HEK293 (cell line): Measurements from ENCODE around the gene MCRIP1.
A peak's percentile ranks its signal among the peaks of the same experiment; 100 is the strongest.

Source experiments
- EGR2 ChIP-seq: fragments of 450-650 bp; formaldehyde crosslinking; IDR thresholded peaks from 2 replicates; pipeline ENCODE4 v1.5.1; 2016; ENCODE audit warnings: low read depth, missing biosample characterization, missing genetic modification characterization
- GLI2 ChIP-seq: fragments of 450-650 bp; formaldehyde crosslinking; IDR thresholded peaks from 2 replicates; pipeline ENCODE4; 2017; ENCODE audit warnings: missing biosample characterization, missing genetic modification characterization, low read depth, borderline replicate concordance
- KLF10 ChIP-seq: fragments of 450-650 bp; IDR thresholded peaks from 2 replicates; pipeline ENCODE4 v1.5.1; 2018; ENCODE audit warnings: missing biosample characterization, mild to moderate bottlenecking, missing genetic modification characterization
- SP2 ChIP-seq: fragments of 450-650 bp; formaldehyde crosslinking; IDR thresholded peaks from 2 replicates; pipeline ENCODE4 v1.5.1; 2016; ENCODE audit warnings: missing biosample characterization, missing genetic modification characterization
- ZFP3 ChIP-seq: fragments of 450-650 bp; formaldehyde crosslinking; IDR thresholded peaks from 2 replicates; pipeline ENCODE4 v1.5.1; 2016; ENCODE audit warnings: low read depth, missing biosample characterization, missing genetic modification characterization
- ZFP37 ChIP-seq: fragments of 450-650 bp; formaldehyde crosslinking; IDR thresholded peaks from 2 replicates; pipeline ENCODE4 v1.5.1; 2016; ENCODE audit warnings: missing biosample characterization, missing genetic modification characterization
- ZIC2 ChIP-seq: fragments of 450-650 bp; formaldehyde crosslinking; IDR thresholded peaks from 2 replicates; pipeline ENCODE4 v1.5.1; 2016; ENCODE audit warnings: missing biosample characterization, missing genetic modification characterization
- ZNF10 ChIP-seq: fragments of 450-650 bp; formaldehyde crosslinking; IDR thresholded peaks from 2 replicates; pipeline ENCODE4 v1.5.1; 2017; ENCODE audit warnings: missing biosample characterization, missing genetic modification characterization
- ZNF112 ChIP-seq: fragments of 450-650 bp; formaldehyde crosslinking; IDR thresholded peaks from 2 replicates; pipeline ENCODE4 v1.5.0; 2017; ENCODE audit warnings: missing biosample characterization, missing genetic modification characterization
- ZNF114 ChIP-seq: fragments of 450-650 bp; formaldehyde crosslinking; IDR thresholded peaks from 2 replicates; pipeline ENCODE4 v1.5.0; 2017; ENCODE audit warnings: missing biosample characterization, missing genetic modification characterization
- ZNF202 ChIP-seq: fragments of 450-650 bp; formaldehyde crosslinking; IDR thresholded peaks from 2 replicates; pipeline ENCODE4 v1.5.1; 2016; ENCODE audit warnings: missing biosample characterization, missing genetic modification characterization, borderline replicate concordance
- ZNF221 ChIP-seq: fragments of 450-650 bp; formaldehyde crosslinking; IDR thresholded peaks from 2 replicates; pipeline ENCODE4 v1.5.1; 2017; ENCODE audit warnings: missing biosample characterization, missing genetic modification characterization, borderline replicate concordance
- ZNF311 ChIP-seq: fragments of 450-650 bp; formaldehyde crosslinking; IDR thresholded peaks from 2 replicates; pipeline ENCODE4 v1.5.1; 2017; ENCODE audit warnings: missing biosample characterization, missing genetic modification characterization, borderline replicate concordance
- ZNF324 ChIP-seq: fragments of 450-650 bp; formaldehyde crosslinking; IDR thresholded peaks from 2 replicates; pipeline ENCODE4 v1.5.1; 2016; ENCODE audit warnings: missing biosample characterization, missing genetic modification characterization
- ZNF391 ChIP-seq: fragments of 450-650 bp; formaldehyde crosslinking; IDR thresholded peaks from 2 replicates; pipeline ENCODE4 v1.5.1; 2016; ENCODE audit warnings: low read depth, missing biosample characterization, missing genetic modification characterization, borderline replicate concordance
- ZNF48 ChIP-seq: fragments of 450-650 bp; formaldehyde crosslinking; IDR thresholded peaks from 2 replicates; pipeline ENCODE4 v1.5.1; 2016; ENCODE audit warnings: missing biosample characterization, missing genetic modification characterization
- ZNF501 ChIP-seq: fragments of 450-650 bp; formaldehyde crosslinking; IDR thresholded peaks from 2 replicates; pipeline ENCODE4 v1.5.1; 2016; ENCODE audit warnings: missing biosample characterization, missing genetic modification characterization
- ZNF561 ChIP-seq: fragments of 450-650 bp; IDR thresholded peaks from 2 replicates; pipeline ENCODE4 v1.5.1; 2018; ENCODE audit warnings: missing biosample characterization, missing genetic modification characterization, borderline replicate concordance
- ZNF621 ChIP-seq: fragments of 450-650 bp; formaldehyde crosslinking; IDR thresholded peaks from 2 replicates; pipeline ENCODE4 v1.5.1; 2017; ENCODE audit warnings: missing biosample characterization, missing genetic modification characterization
- ZNF654 ChIP-seq: fragments of 450-650 bp; formaldehyde crosslinking; IDR thresholded peaks from 2 replicates; pipeline ENCODE4 v1.5.1; 2016; ENCODE audit warnings: low read depth, missing biosample characterization, missing genetic modification characterization
- ZNF658 ChIP-seq: fragments of 450-650 bp; formaldehyde crosslinking; IDR thresholded peaks from 2 replicates; pipeline ENCODE4; 2016; ENCODE audit warnings: missing biosample characterization, missing genetic modification characterization
- ZNF660 ChIP-seq: fragments of 450-650 bp; IDR thresholded peaks from 2 replicates; pipeline ENCODE4 v1.5.1; 2018; ENCODE audit warnings: missing biosample characterization, mild to moderate bottlenecking, missing genetic modification characterization
- ZNF677 ChIP-seq: fragments of 450-650 bp; IDR thresholded peaks from 2 replicates; pipeline ENCODE4 v1.5.0; 2018; ENCODE audit warnings: missing biosample characterization, mild to moderate bottlenecking, missing genetic modification characterization, moderate library complexity
- ZNF76 ChIP-seq: fragments of 450-650 bp; formaldehyde crosslinking; IDR thresholded peaks from 2 replicates; pipeline ENCODE4; 2016; ENCODE audit warnings: low read depth, missing biosample characterization, missing genetic modification characterization, borderline replicate concordance
- ZNF768 ChIP-seq: fragments of 450-650 bp; formaldehyde crosslinking; IDR thresholded peaks from 2 replicates; pipeline ENCODE4 v1.5.1; 2018; ENCODE audit warnings: missing biosample characterization, mild to moderate bottlenecking, missing genetic modification characterization
- ZNF830 ChIP-seq: fragments of 450-650 bp; IDR thresholded peaks from 2 replicates; pipeline ENCODE4 v1.5.0; 2018; ENCODE audit warnings: missing biosample characterization, missing genetic modification characterization, low read depth, mild to moderate bottlenecking, moderate library complexity
- ZSCAN30 ChIP-seq: fragments of 450-650 bp; IDR thresholded peaks from 2 replicates; pipeline ENCODE4 v1.5.1; 2018; ENCODE audit warnings: missing biosample characterization, mild to moderate bottlenecking, missing genetic modification characterization, moderate library complexity
- ZXDB ChIP-seq: fragments of 450-650 bp; formaldehyde crosslinking; IDR thresholded peaks from 2 replicates; pipeline ENCODE4 v1.5.1; 2016; ENCODE audit warnings: missing biosample characterization, missing genetic modification characterization
- TF ChIP-seq, protein P1 (sequence below): sonication (generic); formaldehyde crosslinking; IDR thresholded peaks from 2 replicates; pipeline ENCODE4 v1.8.1; 2022; ENCODE audit warnings: mild to moderate bottlenecking, moderate library complexity, missing genetic modification reagents
- TF ChIP-seq, protein P2 (sequence below): fragments of 450-650 bp; formaldehyde crosslinking; IDR thresholded peaks from 2 replicates; pipeline ENCODE4 v1.5.1; 2016; ENCODE audit warnings: missing biosample characterization, missing genetic modification characterization, low read depth
- TF ChIP-seq, protein P3 (sequence below): fragments of 450-650 bp; formaldehyde crosslinking; optimal IDR thresholded peaks from 2 replicates; pipeline ENCODE3; 2016; ENCODE audit warnings: missing biosample characterization, mild to moderate bottlenecking, missing genetic modification characterization
- TF ChIP-seq, protein P4 (sequence below): fragments of 450-650 bp; formaldehyde crosslinking; IDR thresholded peaks from 2 replicates; pipeline ENCODE4 v1.5.1; 2016; ENCODE audit warnings: missing biosample characterization, missing genetic modification characterization
- TF ChIP-seq, protein P5 (sequence below): fragments of 450-650 bp; formaldehyde crosslinking; IDR thresholded peaks from 2 replicates; pipeline ENCODE4 v1.5.1; 2016; ENCODE audit warnings: missing biosample characterization, missing genetic modification characterization, low read depth

MCRIP1 gene

DNA sequence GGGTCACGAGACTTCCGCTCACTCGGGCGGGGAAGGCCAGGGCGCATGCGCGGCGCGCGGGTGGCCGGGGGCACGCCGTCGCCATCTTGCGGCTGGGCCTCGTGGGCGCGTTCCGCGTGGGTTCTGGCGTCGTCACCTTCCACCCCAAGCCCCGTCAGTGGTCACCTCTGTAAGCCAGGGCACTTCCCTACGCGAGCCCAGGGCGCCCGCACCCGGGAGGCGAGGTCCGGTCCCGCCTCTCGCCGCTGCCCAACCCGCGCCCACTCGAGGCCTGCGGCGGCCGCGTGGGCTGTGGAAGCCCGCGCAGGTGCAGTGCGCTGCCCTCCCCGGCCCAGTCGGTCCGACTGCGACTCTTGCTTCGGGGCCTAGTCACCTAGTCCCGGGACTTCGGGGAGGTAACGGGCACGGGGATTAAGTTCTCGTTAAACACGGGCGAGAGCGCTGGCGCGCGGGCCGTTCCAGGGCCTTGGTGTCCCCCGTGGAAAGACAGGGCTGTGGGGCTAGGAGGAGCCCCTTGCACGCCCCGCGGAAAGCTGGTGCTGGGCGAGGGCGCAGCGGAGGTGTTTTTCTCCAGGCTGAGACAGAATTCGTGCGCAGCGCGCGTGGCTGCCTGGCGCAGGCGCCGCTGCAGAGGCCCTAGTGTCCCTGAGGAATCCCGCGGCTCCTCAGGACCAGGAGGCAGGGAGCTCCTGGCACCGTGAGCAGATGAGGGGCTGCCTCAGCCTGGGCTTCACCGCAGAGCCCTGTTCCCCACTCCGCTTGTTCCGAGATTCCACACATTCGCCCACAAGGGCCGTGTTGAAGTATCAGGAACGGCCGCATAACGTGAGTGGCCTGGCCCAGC, 38.5 kb upstream of the MCRIP1 start (continued):
- 0 out of 2 replicates have a peak, but pooled peaks have one; percentile 14 for TF ChIP-seq ZFP37 (tag by site-specific recombination)
- no peak; the same call in 1 of the 2 replicates for TF ChIP-seq GLI2 (tag by site-specific recombination)
- no peak for TF ChIP-seq ZNF311 (tag by site-specific recombination)
- TF ChIP-seq ZNF561 (tag by site-specific recombination) = no peak; the same call in none of the 2 replicates
- TF ChIP-seq ZNF391 (tag by site-specific recombination) = peak; percentile 78
- TF ChIP-seq, protein P1, sequence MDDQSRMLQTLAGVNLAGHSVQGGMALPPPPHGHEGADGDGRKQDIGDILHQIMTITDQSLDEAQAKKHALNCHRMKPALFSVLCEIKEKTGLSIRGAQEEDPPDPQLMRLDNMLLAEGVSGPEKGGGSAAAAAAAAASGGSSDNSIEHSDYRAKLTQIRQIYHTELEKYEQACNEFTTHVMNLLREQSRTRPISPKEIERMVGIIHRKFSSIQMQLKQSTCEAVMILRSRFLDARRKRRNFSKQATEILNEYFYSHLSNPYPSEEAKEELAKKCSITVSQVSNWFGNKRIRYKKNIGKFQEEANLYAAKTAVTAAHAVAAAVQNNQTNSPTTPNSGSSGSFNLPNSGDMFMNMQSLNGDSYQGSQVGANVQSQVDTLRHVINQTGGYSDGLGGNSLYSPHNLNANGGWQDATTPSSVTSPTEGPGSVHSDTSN (CRISPR knock-in tag) = peak; percentile 67; the same call in 1 of the 2 replicates
- TF ChIP-seq ZFP3 (tag by site-specific recombination) = no peak
- TF ChIP-seq ZSCAN30 (tag by site-specific recombination) = peak; percentile 49; the same call in 1 of the 2 replicates
- TF ChIP-seq, protein P2, sequence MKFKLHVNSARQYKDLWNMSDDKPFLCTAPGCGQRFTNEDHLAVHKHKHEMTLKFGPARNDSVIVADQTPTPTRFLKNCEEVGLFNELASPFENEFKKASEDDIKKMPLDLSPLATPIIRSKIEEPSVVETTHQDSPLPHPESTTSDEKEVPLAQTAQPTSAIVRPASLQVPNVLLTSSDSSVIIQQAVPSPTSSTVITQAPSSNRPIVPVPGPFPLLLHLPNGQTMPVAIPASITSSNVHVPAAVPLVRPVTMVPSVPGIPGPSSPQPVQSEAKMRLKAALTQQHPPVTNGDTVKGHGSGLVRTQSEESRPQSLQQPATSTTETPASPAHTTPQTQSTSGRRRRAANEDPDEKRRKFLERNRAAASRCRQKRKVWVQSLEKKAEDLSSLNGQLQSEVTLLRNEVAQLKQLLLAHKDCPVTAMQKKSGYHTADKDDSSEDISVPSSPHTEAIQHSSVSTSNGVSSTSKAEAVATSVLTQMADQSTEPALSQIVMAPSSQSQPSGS (tag by site-specific recombination) = no peak
- TF ChIP-seq ZNF501 (tag by site-specific recombination) = no peak
- peak; percentile 77 for TF ChIP-seq ZNF76
- TF ChIP-seq ZIC2 (tag by site-specific recombination) = no peak
- TF ChIP-seq SP2 (tag by site-specific recombination) = peak; percentile 73; the same call in 1 of the 2 replicates
- peak; percentile 82 for TF ChIP-seq KLF10 (tag by site-specific recombination)
- no peak for TF ChIP-seq ZNF48
- TF ChIP-seq, protein P3, sequence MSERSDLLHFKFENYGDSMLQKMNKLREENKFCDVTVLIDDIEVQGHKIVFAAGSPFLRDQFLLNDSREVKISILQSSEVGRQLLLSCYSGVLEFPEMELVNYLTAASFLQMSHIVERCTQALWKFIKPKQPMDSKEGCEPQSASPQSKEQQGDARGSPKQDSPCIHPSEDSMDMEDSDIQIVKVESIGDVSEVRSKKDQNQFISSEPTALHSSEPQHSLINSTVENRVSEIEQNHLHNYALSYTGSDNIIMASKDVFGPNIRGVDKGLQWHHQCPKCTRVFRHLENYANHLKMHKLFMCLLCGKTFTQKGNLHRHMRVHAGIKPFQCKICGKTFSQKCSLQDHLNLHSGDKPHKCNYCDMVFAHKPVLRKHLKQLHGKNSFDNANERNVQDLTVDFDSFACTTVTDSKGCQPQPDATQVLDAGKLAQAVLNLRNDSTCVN (tag by site-specific recombination) = peak; percentile 92
- TF ChIP-seq ZNF660 (tag by site-specific recombination) = peak; percentile 70
- no peak for TF ChIP-seq ZNF324 (tag by site-specific recombination)
- TF ChIP-seq ZNF768 (tag by site-specific recombination) = 0 out of 2 replicates have a peak, but pooled peaks have one; percentile 29
- TF ChIP-seq, protein P4, sequence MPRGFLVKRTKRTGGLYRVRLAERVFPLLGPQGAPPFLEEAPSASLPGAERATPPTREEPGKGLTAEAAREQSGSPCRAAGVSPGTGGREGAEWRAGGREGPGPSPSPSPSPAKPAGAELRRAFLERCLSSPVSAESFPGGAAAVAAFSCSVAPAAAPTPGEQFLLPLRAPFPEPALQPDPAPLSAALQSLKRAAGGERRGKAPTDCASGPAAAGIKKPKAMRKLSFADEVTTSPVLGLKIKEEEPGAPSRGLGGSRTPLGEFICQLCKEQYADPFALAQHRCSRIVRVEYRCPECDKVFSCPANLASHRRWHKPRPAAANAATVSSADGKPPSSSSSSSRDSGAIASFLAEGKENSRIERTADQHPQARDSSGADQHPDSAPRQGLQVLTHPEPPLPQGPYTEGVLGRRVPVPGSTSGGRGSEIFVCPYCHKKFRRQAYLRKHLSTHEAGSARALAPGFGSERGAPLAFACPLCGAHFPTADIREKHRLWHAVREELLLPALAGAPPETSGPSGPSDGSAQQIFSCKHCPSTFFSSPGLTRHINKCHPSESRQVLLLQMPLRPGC (tag by site-specific recombination) = peak; percentile 66
- TF ChIP-seq, protein P5, sequence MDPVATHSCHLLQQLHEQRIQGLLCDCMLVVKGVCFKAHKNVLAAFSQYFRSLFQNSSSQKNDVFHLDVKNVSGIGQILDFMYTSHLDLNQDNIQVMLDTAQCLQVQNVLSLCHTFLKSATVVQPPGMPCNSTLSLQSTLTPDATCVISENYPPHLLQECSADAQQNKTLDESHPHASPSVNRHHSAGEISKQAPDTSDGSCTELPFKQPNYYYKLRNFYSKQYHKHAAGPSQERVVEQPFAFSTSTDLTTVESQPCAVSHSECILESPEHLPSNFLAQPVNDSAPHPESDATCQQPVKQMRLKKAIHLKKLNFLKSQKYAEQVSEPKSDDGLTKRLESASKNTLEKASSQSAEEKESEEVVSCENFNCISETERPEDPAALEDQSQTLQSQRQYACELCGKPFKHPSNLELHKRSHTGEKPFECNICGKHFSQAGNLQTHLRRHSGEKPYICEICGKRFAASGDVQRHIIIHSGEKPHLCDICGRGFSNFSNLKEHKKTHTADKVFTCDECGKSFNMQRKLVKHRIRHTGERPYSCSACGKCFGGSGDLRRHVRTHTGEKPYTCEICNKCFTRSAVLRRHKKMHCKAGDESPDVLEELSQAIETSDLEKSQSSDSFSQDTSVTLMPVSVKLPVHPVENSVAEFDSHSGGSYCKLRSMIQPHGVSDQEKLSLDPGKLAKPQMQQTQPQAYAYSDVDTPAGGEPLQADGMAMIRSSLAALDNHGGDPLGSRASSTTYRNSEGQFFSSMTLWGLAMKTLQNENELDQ (tag by site-specific recombination) = no peak
- TF ChIP-seq ZNF202 (tag by site-specific recombination) = no peak
- TF ChIP-seq ZNF112 (tag by site-specific recombination) = no peak
- no peak for TF ChIP-seq ZNF221 (tag by site-specific recombination)
- peak; percentile 68 for TF ChIP-seq ZNF677 (tag by site-specific recombination)
- peak; percentile 34 for TF ChIP-seq ZXDB (tag by site-specific recombination)
- no peak for TF ChIP-seq ZNF654 (tag by site-specific recombination)
- no peak for TF ChIP-seq ZNF10 (tag by site-specific recombination)
- no peak for TF ChIP-seq ZNF658 (tag by site-specific recombination)
- TF ChIP-seq EGR2 (tag by site-specific recombination) = peak; percentile 85
- TF ChIP-seq ZNF830 (tag by site-specific recombination) = no peak
- TF ChIP-seq ZNF621 (tag by site-specific recombination) = no peak
- no peak for TF ChIP-seq ZNF114 (tag by site-specific recombination)
